Kidney glomerular epithelial cell (primary cell): ENCODE results near the gene SH3PXD2A.
A peak's percentile ranks its signal among the peaks of the same experiment; 100 is the strongest.
"Not testable (repeated sequence)": the region's sequence is repeated elsewhere in the genome, so short reads cannot be mapped to it uniquely, and the experiment has no call there.

ENCODE experiments used
- DNase-seq: peaks from one replicate; lab custom pipeline; 2025; lab: John Stamatoyannopoulos, UW

SH3PXD2A gene

GRCh38 chr10:103791858-103792257 is 63.5 kb downstream of the SH3PXD2A start:
- DNase-seq: no peak

DNA sequence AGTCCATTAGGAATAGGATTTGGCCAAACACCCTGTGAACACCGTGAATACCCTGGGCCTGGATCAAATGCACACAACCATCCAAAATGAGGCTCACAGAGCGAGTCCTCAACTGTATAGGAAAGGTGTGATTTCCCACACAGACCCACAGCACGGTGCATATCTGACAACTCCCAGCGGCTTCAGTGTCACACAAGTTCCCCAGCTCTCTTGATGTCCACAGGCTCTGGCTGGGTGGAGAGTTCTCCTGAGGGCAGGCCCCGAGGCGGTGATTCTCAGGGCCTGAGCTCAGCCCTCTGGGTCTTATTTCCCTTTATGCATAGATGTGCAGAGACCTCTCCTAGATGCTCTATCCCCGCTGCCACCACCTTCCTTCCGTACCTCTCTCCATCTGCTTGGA is 64.1 kb downstream of the SH3PXD2A start:
- no peak for DNase-seq

DNA sequence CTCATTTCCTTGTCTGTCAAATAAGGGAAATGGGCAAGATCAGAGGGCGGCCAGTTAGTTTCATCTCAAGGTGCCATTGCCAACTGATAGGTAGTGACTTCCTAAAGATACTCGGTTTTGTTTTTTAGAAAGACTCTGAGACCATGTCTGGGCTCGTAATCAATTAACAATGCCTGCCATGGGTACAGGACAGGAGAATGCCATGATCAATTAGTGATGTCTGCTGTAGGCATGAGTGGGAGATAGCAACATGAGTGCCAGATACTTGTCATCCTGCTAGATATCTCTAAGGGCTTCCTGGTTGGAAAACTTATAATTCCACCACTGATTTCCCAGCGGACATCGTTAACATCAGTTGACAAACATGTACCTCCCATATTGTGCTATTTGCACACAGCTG is 64.8 kb downstream of the SH3PXD2A start:
- DNase-seq: no peak

GRCh38 chr10:103789771-103790201 is 65.6 kb downstream of the SH3PXD2A start:
- DNase-seq: no peak

- DNase-seq: no peak
These were observed 66.2 kb downstream of the SH3PXD2A start for GRCh38 chr10:103789161-103789560.

DNA sequence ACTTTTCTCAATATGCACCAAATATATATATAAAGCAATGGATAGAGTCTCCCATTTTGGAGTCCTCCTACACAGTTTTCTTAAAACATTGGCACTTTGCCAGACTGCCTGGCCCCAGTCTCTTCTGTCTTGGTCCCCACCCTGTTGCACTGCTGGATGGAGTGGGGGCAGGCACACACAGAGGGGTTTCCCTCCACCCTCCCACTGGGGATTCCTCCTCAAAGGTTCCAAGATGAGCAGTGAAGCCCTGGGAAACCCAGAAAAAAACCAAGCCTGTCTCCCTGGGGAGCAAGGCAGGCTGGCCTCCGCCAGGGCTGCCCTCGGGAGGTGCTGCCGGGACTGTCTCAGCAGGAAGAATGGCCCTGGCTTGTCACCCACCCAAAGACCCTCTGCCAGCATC is 68.0 kb downstream of the SH3PXD2A start:
- DNase-seq: no peak

- no peak for DNase-seq
These were observed 69.4 kb downstream of the SH3PXD2A start for GRCh38 chr10:103786020-103786419.

GRCh38 chr10:103784723-103785418 is 70.5 kb downstream of the SH3PXD2A start:
- DNase-seq: no peak

- DNase-seq: no peak
These were observed 71.3 kb downstream of the SH3PXD2A start for GRCh38 chr10:103784089-103784488.

DNA sequence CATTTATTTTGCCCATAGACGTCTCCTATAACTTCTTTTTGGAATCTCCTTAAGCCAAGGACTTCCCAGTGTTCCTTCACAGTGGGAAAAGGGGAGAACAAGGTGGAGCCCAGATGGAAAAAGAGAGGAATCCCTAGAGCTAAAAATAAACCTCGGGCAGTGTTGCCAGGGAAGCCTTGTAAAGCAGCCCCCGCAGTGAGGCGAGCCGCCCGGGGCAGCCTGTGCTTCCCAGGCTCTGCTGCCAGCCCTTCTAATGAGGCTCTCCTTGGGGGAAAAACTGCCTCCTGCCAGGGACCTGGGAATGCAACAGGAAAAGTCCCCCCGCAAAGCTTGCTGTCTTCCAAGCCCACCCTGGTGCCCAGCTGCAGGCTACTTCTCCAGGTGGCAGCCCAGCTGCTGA is 71.7 kb downstream of the SH3PXD2A start:
- no peak for DNase-seq

- DNase-seq: no peak
These were observed 73.9 kb downstream of the SH3PXD2A start for GRCh38 chr10:103781329-103782061.

GRCh38 chr10:103780242-103781149 is 74.9 kb downstream of the SH3PXD2A start:
- DNase-seq: no peak

- DNase-seq: no peak
These were observed 76.8 kb downstream of the SH3PXD2A start for GRCh38 chr10:103778358-103779139.

DNA sequence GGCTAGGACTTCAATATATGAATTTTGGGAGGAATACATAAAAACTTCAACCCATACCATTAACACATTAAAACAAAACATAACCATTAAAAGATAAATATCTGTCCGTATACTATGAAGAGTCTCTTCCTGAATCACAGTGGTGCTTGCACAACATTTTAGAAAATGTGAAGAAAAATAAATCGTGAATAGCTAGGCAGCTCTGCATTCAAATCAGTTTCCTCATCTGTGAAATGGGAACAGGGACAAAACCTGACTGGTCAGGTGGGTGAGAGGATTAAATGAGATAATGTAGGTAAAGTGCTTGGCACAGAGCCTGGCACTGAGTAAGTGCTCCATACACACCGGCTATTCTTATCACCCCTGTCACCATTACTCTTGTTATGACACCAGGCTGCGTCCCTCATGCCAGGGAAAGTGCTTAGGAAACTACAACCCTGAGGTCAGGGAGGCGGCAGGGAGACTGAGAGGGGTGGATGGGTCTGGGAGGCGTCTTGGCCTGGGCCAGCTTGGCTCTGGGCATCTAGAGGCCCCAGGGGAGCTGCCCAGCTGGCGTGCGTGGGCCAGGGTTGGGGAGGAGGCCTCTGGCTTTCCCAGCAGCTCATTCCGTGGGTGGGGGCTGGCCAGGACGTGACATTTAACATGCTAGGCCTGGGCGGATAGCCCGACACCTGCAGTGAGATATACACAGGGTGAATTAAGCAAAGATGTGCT is 78.3 kb downstream of the SH3PXD2A start:
- DNase-seq: no peak

DNA sequence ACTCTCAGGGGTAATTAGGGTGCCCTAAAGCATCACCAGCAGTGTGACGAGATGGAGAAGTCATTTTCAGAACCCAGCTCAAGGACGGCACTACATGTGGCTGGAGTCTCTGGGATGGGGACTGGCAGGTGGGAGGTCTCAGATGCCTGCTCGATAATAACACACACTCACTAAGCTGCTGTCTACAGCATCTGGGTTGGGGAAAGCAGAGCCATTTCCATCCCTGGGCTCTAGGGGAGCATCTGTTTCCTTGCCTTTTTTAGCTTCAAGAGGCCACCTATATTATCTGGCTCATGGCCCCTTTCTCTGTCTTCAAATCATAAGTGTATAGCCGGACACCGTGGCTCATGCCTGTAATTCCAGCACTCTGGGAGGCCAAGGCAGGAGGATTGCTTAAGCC is 79.6 kb downstream of the SH3PXD2A start:
- DNase-seq: no peak

DNA sequence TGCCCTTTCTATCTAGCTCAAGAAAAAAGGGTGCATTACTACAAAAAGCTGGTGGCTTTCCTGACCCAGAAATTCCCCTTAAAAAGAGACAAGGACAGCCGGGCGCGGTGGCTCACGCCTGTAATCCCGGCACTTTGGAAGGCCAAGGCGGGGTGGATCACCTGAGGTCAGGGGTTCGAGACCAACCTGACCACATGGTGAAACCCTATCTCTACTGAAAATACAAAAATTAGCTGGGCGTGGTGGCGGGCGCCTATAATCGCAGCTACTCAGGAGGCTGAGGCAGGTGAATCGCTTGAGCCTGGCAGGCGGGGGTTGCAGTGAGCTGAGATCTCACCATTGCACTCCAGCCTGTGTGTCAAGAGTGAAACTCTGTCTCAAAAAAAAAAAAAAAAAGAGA is 82.5 kb downstream of the SH3PXD2A start:
- not testable (repeated sequence) for DNase-seq

DNA sequence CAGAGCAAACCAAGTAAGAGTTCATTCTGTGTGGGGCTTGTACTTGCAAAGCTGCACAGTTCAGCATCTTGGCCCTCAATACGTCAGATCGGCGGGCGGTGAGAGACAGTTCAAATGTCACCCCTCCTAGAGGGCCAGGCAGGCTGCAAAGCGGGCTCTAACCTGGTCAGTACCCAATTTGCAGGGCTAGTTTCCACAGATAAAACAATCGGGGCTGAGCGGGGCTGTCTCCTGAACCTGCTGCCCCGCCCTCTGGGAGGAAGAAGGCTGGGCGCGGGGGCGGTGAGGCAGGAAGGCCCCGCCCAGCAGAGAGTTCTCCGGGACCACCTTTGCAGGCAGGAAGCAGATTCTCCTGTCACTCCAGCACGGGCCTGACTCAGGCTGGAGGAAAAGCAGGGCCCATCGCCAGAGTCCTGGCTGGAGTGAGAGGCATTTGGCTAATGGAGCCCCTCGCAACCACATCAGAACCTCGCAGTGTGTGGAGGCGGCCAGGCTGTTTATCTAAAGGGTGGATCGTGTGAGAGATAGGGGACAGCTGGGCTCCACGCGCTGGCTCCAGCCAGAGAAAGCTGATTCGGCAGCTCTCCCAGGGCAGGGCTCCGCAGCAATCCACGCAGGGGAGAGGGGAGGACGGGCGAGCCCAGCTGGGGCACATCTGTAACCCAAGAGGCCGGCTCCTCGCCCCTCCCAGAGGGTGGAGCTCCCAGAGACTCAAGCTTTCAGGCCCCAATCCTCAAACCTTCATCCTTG is 83.1 kb downstream of the SH3PXD2A start:
- peak; percentile 42 for DNase-seq

GRCh38 chr10:103770139-103770538 is 85.2 kb downstream of the SH3PXD2A start:
- no peak for DNase-seq

- DNase-seq: no peak
These were observed 86.2 kb downstream of the SH3PXD2A start for GRCh38 chr10:103769176-103769575.

DNA sequence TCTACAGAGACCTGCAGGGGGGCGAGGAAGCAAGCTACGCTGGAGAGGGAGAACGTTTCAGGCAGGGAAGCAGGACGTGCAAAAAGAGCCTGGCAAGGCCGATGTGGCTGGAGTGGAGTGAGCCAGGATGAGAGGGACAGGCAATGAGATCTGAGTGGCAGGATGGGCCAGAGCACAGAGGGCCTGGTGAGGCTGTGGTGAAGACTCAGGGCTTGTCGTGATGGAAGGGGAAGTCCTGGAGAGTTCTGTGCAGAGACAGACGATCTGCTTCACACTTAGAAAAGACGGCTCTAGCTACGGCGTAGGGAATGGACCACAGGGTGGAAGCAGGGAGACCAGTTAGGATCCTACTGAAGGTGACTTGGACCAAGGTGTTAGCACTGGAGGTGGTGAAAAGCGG is 87.0 kb downstream of the SH3PXD2A start:
- DNase-seq: no peak
